Measurements from ENCODE around the gene GRIN2A. TPM values are rescaled to one million over a fixed set of nuclear protein-coding genes. Genes with fewer than 3 reads are reported as not detected.

GRIN2A gene
- total and polyA plus RNA-seq, 10 donors, result under 0.01 to 0.10 (median 0.03) TPM; not detected in 7

DNA sequence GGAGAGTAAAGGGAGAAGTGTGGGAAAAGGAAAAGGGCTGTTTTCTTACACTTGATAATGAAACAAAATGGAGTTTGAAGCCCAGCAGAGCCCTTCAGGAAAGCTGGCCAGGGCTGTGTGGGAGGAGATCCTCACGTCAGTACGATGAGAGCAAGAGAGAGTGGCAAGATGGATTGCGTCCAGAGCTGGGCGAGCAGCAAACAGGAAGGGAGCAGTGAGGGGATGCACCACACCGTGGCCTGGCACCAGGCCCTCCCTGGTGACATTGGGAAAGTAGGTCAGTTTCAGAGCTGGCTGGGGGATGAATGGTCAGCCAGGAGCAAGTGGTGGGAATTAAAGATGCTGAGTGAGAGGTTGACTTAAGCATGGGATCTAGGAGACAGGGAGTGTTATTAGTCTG, 273.6 kb downstream of the GRIN2A start:
- H3K27ac ChIP-seq, result no peak overlapping the region
- no peaks in the 10 kb centered on the region for H3K36me3 ChIP-seq
- H3K9me3 ChIP-seq, result peaks cover 0 to 6% (median 0%) of the 10 kb centered on the region in 8 donors
- no peaks in the 10 kb centered on the region for H3K4me1 ChIP-seq
- no peaks in the 10 kb centered on the region for H3K27me3 ChIP-seq (replicated peaks in 1 of 7)
- DNase-seq, result no peak
- intact Hi-C loops (cut with DNase I; ENCODE audit: low total_unique reads), result no loop called here
- no peak overlapping the region for H3K4me3 ChIP-seq
- WGBS, 5 donors, result 28 to 34% (median 32%) methylated on average over 5 of the region's 5 CpGs
- TF ChIP-seq, protein P1, sequence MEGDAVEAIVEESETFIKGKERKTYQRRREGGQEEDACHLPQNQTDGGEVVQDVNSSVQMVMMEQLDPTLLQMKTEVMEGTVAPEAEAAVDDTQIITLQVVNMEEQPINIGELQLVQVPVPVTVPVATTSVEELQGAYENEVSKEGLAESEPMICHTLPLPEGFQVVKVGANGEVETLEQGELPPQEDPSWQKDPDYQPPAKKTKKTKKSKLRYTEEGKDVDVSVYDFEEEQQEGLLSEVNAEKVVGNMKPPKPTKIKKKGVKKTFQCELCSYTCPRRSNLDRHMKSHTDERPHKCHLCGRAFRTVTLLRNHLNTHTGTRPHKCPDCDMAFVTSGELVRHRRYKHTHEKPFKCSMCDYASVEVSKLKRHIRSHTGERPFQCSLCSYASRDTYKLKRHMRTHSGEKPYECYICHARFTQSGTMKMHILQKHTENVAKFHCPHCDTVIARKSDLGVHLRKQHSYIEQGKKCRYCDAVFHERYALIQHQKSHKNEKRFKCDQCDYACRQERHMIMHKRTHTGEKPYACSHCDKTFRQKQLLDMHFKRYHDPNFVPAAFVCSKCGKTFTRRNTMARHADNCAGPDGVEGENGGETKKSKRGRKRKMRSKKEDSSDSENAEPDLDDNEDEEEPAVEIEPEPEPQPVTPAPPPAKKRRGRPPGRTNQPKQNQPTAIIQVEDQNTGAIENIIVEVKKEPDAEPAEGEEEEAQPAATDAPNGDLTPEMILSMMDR (IDR thresholded peaks at IDR 0.05 in 8 of 11, conservative IDR thresholded peaks at IDR 0.05 in 3 of 11), result no peak
- TF ChIP-seq POLR2A (IDR thresholded peaks at IDR 0.05), result no peak
- TF ChIP-seq POLR2AphosphoS5 (IDR thresholded peaks at IDR 0.05), result no peak

DNA sequence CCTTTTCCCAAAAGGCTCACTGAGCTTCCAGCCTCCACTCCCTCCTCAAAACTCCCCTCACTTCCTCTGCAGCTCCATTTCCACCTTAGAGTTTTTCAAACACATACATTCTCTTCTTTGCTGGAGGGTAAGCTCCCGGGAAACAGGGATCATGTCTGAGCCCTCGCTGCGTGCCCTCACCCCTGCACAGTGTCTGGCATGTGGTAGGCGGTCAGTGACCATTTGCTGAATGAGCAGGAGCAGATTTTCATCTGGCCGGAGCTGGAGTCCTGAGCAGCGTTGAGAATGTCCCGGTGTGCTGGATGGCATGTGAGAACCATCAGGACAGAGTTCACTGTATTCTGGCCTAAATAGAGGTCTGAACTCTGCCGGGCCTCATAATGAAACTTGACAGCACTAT, 274.5 kb downstream of the GRIN2A start:
- intact Hi-C loops (cut with DNase I; ENCODE audit: low total_unique reads), result no loop called here
- Histone ChIP-seq H3K9me3 (peaks cover 0 to 6% (median 0%) of the 10 kb centered on the region in 8 donors), H3K27me3 (replicated peaks in 1 of 7) (no peaks in the 10 kb centered on the region), H3K4me3 (no peak overlapping the region), H3K4me1 (no peaks in the 10 kb centered on the region), H3K36me3 (no peaks in the 10 kb centered on the region), H3K27ac (no peak overlapping the region)
- 71 to 85% (median 79%) methylated on average over 8 of the region's 8 CpGs for WGBS, 5 donors
- TF ChIP-seq, protein P1 (IDR thresholded peaks at IDR 0.05 in 8 of 11, conservative IDR thresholded peaks at IDR 0.05 in 3 of 11), result no peak
- TF ChIP-seq POLR2A (IDR thresholded peaks at IDR 0.05), result no peak
- no peak for TF ChIP-seq POLR2AphosphoS5 (IDR thresholded peaks at IDR 0.05)
- DNase-seq, result no peak

- H3K27ac ChIP-seq, result no peak overlapping the region
- no peaks in the 10 kb centered on the region for H3K4me1 ChIP-seq
- H3K27me3 ChIP-seq (replicated peaks in 1 of 7), result no peaks in the 10 kb centered on the region
- no peak overlapping the region for H3K4me3 ChIP-seq
- TF ChIP-seq POLR2A (IDR thresholded peaks at IDR 0.05) (no peak), POLR2AphosphoS5 (IDR thresholded peaks at IDR 0.05) (no peak)
- TF ChIP-seq, protein P1 (IDR thresholded peaks at IDR 0.05 in 8 of 11, conservative IDR thresholded peaks at IDR 0.05 in 3 of 11), result no peak
- H3K9me3 ChIP-seq, result peaks cover 0 to 6% (median 0%) of the 10 kb centered on the region in 8 donors
- DNase-seq, result no peak
- intact Hi-C loops (cut with DNase I; ENCODE audit: low total_unique reads), result no loop called here
- WGBS, 5 donors, result 59 to 80% (median 64%) methylated on average over 3 of the region's 3 CpGs
- no peaks in the 10 kb centered on the region for H3K36me3 ChIP-seq
These were observed 276.0 kb downstream of the GRIN2A start for GRCh38 chr16:9906218-9906617.

- WGBS, 5 donors, result 75 to 88% (median 82%) methylated on average over 2 of the region's 2 CpGs
- H3K9me3 ChIP-seq, result peaks cover 0 to 6% (median 0%) of the 10 kb centered on the region in 8 donors
- intact Hi-C loops (cut with DNase I; ENCODE audit: low total_unique reads), result no loop called here
These were observed 277.7 kb downstream of the GRIN2A start for GRCh38 chr16:9904526-9904925.

More at GRCh38 chr16:9904526-9904925, 277.7 kb downstream of the GRIN2A start:
- no peaks in the 10 kb centered on the region for H3K36me3 ChIP-seq
- TF ChIP-seq, protein P1 (IDR thresholded peaks at IDR 0.05 in 8 of 11, conservative IDR thresholded peaks at IDR 0.05 in 3 of 11), result no peak
- no peak for TF ChIP-seq POLR2AphosphoS5 (IDR thresholded peaks at IDR 0.05)
- no peak for TF ChIP-seq POLR2A (IDR thresholded peaks at IDR 0.05)
- H3K4me1 ChIP-seq, result no peaks in the 10 kb centered on the region
- H3K4me3 ChIP-seq, result no peak overlapping the region
- H3K27me3 ChIP-seq (replicated peaks in 1 of 7), result no peaks in the 10 kb centered on the region
- no peak overlapping the region for H3K27ac ChIP-seq
- no peak for DNase-seq

Measured in spleen (tissue), 11 donors.